IMR-90 (cell line): Measurements from ENCODE around the gene AFG3L2. TPM values are rescaled to one million over a fixed set of nuclear protein-coding genes. Genes with fewer than 3 reads are reported as not detected.

Source experiments
- ATAC-seq: fragments of 200-7000 bp; cut with Tn5 transposase; 2 replicates; pipeline ENCODE4 v1.9.1; 2020; ENCODE audit warnings: low read depth, mild to moderate bottlenecking, moderate library complexity
- BruUV-seq: library from RNA; stranded (reverse); fragments of 400-500 nt; replicated peaks from 2 replicates; lab custom pipeline; 2021; lab: Mats Ljungman, UMichigan
- CTCF ChIA-PET: fragments of 300-600 bp; formaldehyde crosslinking; extraction: SDS; loops from one replicate; lab custom pipeline; 2021; ENCODE audit warnings: antibody characterized with exemption; lab: Yijun Ruan, JAX
- POLR2A ChIA-PET: fragments of 300-600 bp; sonication (Branson Sonifier 250); formaldehyde crosslinking; loops from one replicate; lab custom pipeline; 2022; ENCODE audit warnings: antibody characterized with exemption; ENCODE audit not compliant: unreplicated experiment; lab: Charles Lee
- DNase-seq: peaks from one replicate; pipeline ENCODE4 v3.0.0; 2013
- H2AFZ ChIP-seq: replicated peaks from 2 replicates; pipeline ENCODE3; 2013; ENCODE audit warnings: low read length, mild to moderate bottlenecking; ENCODE audit not compliant: poor library complexity
- H2AK5ac ChIP-seq: 2 replicates; pipeline ENCODE4 v1.6.1; 2013; ENCODE audit warnings: low read depth, low read length, inconsistent platforms
- H2AK9ac ChIP-seq: replicated peaks from 2 replicates; pipeline ENCODE3; 2013; ENCODE audit warnings: mild to moderate bottlenecking, low read depth, low read length, moderate library complexity; ENCODE audit not compliant: poor library complexity
- H2BK120ac ChIP-seq: 2 replicates; pipeline ENCODE4 v1.6.1; 2013; ENCODE audit warnings: low read depth, low read length, inconsistent platforms
- H2BK15ac ChIP-seq: 3 replicates; pipeline ENCODE4 v1.6.1; 2013; ENCODE audit warnings: low read depth, low read length, inconsistent platforms
- H2BK20ac ChIP-seq: 2 replicates; pipeline ENCODE4 v1.6.1; 2013; ENCODE audit warnings: low read depth, mild to moderate bottlenecking, inconsistent platforms, low read length, moderate library complexity
- H2BK5ac ChIP-seq: 2 replicates; pipeline ENCODE4 v1.6.1; 2013; ENCODE audit warnings: mild to moderate bottlenecking, low read depth, low read length, inconsistent platforms; ENCODE audit not compliant: poor library complexity, severe bottlenecking
- H3K14ac ChIP-seq: replicated peaks from 2 replicates; pipeline ENCODE4 v1.6.1; 2013; ENCODE audit warnings: low read depth, low read length, inconsistent platforms
- H3K18ac ChIP-seq: 2 replicates; pipeline ENCODE4 v1.6.1; 2013; ENCODE audit warnings: low read depth, low read length, control low read depth
- H3K23ac ChIP-seq: 2 replicates; pipeline ENCODE4 v1.6.1; 2013; ENCODE audit warnings: low read depth, low read length, inconsistent platforms
- H3K27ac ChIP-seq: 2 replicates; pipeline ENCODE4 v1.5.1; 2013; ENCODE audit warnings: mild to moderate bottlenecking, control low read depth, low read length; ENCODE audit not compliant: insufficient read depth
- H3K27me3 ChIP-seq: 2 replicates; pipeline ENCODE4 v1.6.1; 2013; ENCODE audit warnings: low read length; ENCODE audit not compliant: control insufficient read depth, insufficient read depth
- H3K36me3 ChIP-seq: 2 replicates; pipeline ENCODE4 v1.6.1; 2013; ENCODE audit warnings: low read length, mixed read lengths; ENCODE audit not compliant: control insufficient read depth, insufficient read depth
- H3K4ac ChIP-seq: 2 replicates; pipeline ENCODE4 v1.6.1; 2013; ENCODE audit warnings: low read depth, low read length, inconsistent platforms
- H3K4me1 ChIP-seq: 2 replicates; pipeline ENCODE4 v1.6.1; 2013; ENCODE audit warnings: low read length, mixed read lengths; ENCODE audit not compliant: control insufficient read depth, insufficient read depth
- H3K4me2 ChIP-seq: 2 replicates; pipeline ENCODE4 v1.6.1; 2013; ENCODE audit warnings: low read depth, mild to moderate bottlenecking, control low read depth, low read length, moderate library complexity
- H3K4me3 ChIP-seq: 2 replicates; pipeline ENCODE4 v1.5.1; 2013; ENCODE audit warnings: low read depth, mild to moderate bottlenecking, control low read depth, low read length, moderate library complexity; ENCODE audit not compliant: insufficient read depth
- H3K56ac ChIP-seq: 2 replicates; pipeline ENCODE4 v1.6.1; 2013; ENCODE audit warnings: low read length, inconsistent platforms; ENCODE audit not compliant: insufficient read depth; ENCODE audit errors: extremely low read depth
- H3K79me1 ChIP-seq, 2 experiments: 2 replicates each; pipeline ENCODE4 v1.6.1; 2013; ENCODE audit warnings: low read length in 2 of 2, inconsistent platforms in 1 of 2, low read depth in 1 of 2
- H3K9ac ChIP-seq: 2 replicates; pipeline ENCODE4 v1.6.1; 2013; ENCODE audit warnings: low read depth, low read length, control low read depth
- H3K9me1 ChIP-seq: 2 replicates; pipeline ENCODE4 v1.6.1; 2013; ENCODE audit warnings: low read length, inconsistent platforms; ENCODE audit not compliant: insufficient read depth
- H3K9me3 ChIP-seq: 2 replicates; pipeline ENCODE4 v1.6.1; 2013; ENCODE audit warnings: low read length; ENCODE audit not compliant: control insufficient read depth, insufficient read depth
- H4K20me1 ChIP-seq: 2 replicates; pipeline ENCODE4 v1.6.1; 2013; ENCODE audit warnings: low read length, inconsistent platforms; ENCODE audit not compliant: insufficient read depth
- H4K5ac ChIP-seq: 2 replicates; pipeline ENCODE4 v1.6.1; 2013; ENCODE audit warnings: mild to moderate bottlenecking, low read depth, low read length, control low read depth
- H4K8ac ChIP-seq, 2 experiments: 2 replicates each; pipeline ENCODE4 v1.6.1; 2013; ENCODE audit warnings: low read depth in 2 of 2, low read length in 2 of 2, control low read depth in 1 of 2, inconsistent platforms in 1 of 2
- H4K91ac ChIP-seq: 2 replicates; pipeline ENCODE4 v1.6.1; 2013; ENCODE audit warnings: low read depth, low read length, inconsistent platforms; ENCODE audit not compliant: insufficient read depth
- FOS ChIP-seq: fragments of 150-350 bp; IDR thresholded peaks from 2 replicates; pipeline ENCODE4 v1.6.1; 2016; ENCODE audit warnings: low read depth, low read length
- MAZ ChIP-seq: IDR thresholded peaks from 2 replicates; pipeline ENCODE4 v1.6.1; 2012; ENCODE audit warnings: low read depth, mild to moderate bottlenecking, low read length, improper control_type of control experiment, moderate library complexity, borderline replicate concordance
- NFE2L2 ChIP-seq: fragments of 150-350 bp; IDR thresholded peaks from 2 replicates; pipeline ENCODE4 v1.6.1; 2016; ENCODE audit warnings: low read depth, mild to moderate bottlenecking, low read length
- RAD21 ChIP-seq: IDR thresholded peaks from 2 replicates; pipeline ENCODE4 v1.6.1; 2012; ENCODE audit warnings: low read length, improper control_type of control experiment
- RCOR1 ChIP-seq: IDR thresholded peaks from 2 replicates; pipeline ENCODE4 v1.6.1; 2012; ENCODE audit warnings: mild to moderate bottlenecking, low read length, improper control_type of control experiment; ENCODE audit not compliant: insufficient replicate concordance
- WGBS, 2 experiments: methylation state at CpG; one replicate each; pipeline versions ENCODE4 v1.1.5 to v1.1.7; 2013; ENCODE audit warnings: missing lambda C conversion rate in 2 of 2; ENCODE audit not compliant: insufficient read length in 1 of 2; ENCODE audit errors: extremely low coverage in 2 of 2; 5-methylcytosine and 5-hydroxymethylcytosine counted together
- dilution Hi-C: fragments of 300-500 bp; cut with HindIII; formaldehyde crosslinking; loops from one replicate; pipeline ENCODE4 v1.14.3; 2018; ENCODE audit warnings: low sequenced_read_pairs; ENCODE audit not compliant: unreplicated experiment
- in situ Hi-C: fragments of 300-500 bp; cut with MboI; formaldehyde crosslinking; loops from 3 replicates; pipeline ENCODE4 v1.14.3; 2019; ENCODE audit warnings: low sequenced_read_pairs, inconsistent platforms, mixed read lengths
- intact Hi-C: fragments of 100-400 bp; cut with micrococcal nuclease; formaldehyde crosslinking; loops from 2 replicates; pipeline ENCODE4 v1.10.0; 2022
- polyA plus RNA-seq, 3 experiments: library from polyadenylated mRNA; depleted of rRNA; stranded (reverse); fragments of >200 nt; gene quantifications; 2 replicates each; pipeline ENCODE4 v1.2.3, GENCODE V29; 2012; ENCODE audit warnings: low replicate concordance in 1 of 3
- total RNA-seq: library from RNA; depleted of rRNA; stranded (reverse); fragments of >200 nt; gene quantifications from 2 replicates; pipeline ENCODE4 v1.2.3, GENCODE V29; 2012

The AFG3L2 gene
- total and polyA plus RNA-seq, 2 of the 4 experiments (the other 2 are of a cell fraction): 26.9 to 37.6 TPM

DNA sequence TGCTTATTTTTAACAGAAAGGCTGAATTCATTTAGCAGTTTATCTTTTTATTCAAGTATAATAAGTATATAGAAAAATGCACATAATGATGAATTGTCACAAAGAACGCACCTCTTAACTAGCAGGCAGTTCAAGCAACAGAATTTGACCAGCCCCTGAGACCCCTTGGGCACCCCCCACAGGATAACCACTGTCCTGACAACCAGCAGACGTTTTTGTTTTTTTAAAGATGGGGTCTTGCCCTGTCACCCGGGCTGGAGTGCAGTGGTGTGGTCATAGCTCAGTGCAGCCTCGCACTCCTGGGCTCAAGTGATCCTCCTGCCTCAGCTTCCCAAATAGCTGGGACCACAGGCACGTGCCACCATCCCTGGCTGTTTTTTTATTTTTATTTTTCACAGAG lies 44.7 kb upstream of the AFG3L2 start:
- CTCF ChIA-PET: interaction anchor here (0.6 kb wide), 1 partner anchor 22 kb away, joined by 4 read pairs; no protein-coding TSS in a partner anchor

More for the DNA sequence above, 44.7 kb upstream of the AFG3L2 start:
- H3K4ac ChIP-seq: no peak overlapping the region
- no TSS peak for BruUV-seq
- H4K91ac ChIP-seq: no peak overlapping the region
- no peak overlapping the region for H3K14ac ChIP-seq
- no peak overlapping the region for H3K56ac ChIP-seq
- no peak overlapping the region for H3K27ac ChIP-seq
- H3K4me3 ChIP-seq: no peak overlapping the region
- no peaks in the 10 kb centered on the region for H3K9me3 ChIP-seq
- H3K9me1 ChIP-seq: peaks cover 6% of the 10 kb centered on the region; the same call in 1 of the 2 replicates
- H3K4me1 ChIP-seq: 0 out of 2 replicates have a peak, but pooled peaks cover 4% of the 10 kb centered on the region
- H4K20me1 ChIP-seq: no peaks in the 10 kb centered on the region
- no peak overlapping the region for H2BK15ac ChIP-seq
- in situ Hi-C loops: no loop called here
- no peak overlapping the region for H2AK5ac ChIP-seq
- H3K18ac ChIP-seq: no peak overlapping the region
- no peaks in the 10 kb centered on the region for H3K27me3 ChIP-seq
- ATAC-seq (no peak), DNase-seq (no peak)
- no peak overlapping the region for H3K23ac ChIP-seq
- H3K9ac ChIP-seq: no peak overlapping the region
- intact Hi-C loops: no loop called here
- no peak overlapping the region for H2BK20ac ChIP-seq
- WGBS, 2 experiments: 86% methylated on average over 1 of the region's 5 CpGs; no CpG with 5 or more reads in 1 of the 2 experiments
- dilution Hi-C loops: no loop called here
- no peak overlapping the region for H2BK5ac ChIP-seq
- TF ChIP-seq RAD21 (no peak), RCOR1 (no peak), FOS (no peak), NFE2L2 (no peak), MAZ (no peak)
- H4K8ac ChIP-seq: no peak overlapping the region
- peaks cover 3 to 20% of the 10 kb centered on the region in 2 experiments; a peak in 3 of 4 replicates for H3K79me1 ChIP-seq
- no peak overlapping the region for H2AK9ac ChIP-seq
- no peak overlapping the region for H3K4me2 ChIP-seq
- no peak overlapping the region for H2BK120ac ChIP-seq
- POLR2A ChIA-PET: no interaction called here
- no peak overlapping the region for H4K5ac ChIP-seq
- H2AFZ ChIP-seq: no peak overlapping the region
- H3K36me3 ChIP-seq: peaks cover 6% of the 10 kb centered on the region
